HG03196 (cell line): Measurements from ENCODE around the gene KRT13.

ENCODE experiments used
- ATAC-seq: cut with Tn5 transposase; IDR thresholded peaks from one replicate; pipeline ENCODE4 v1.9.1; 2021; ENCODE audit not compliant: unreplicated experiment

KRT13 gene

GRCh38 chr17:41498276-41498675 is 7.1 kb downstream of the KRT13 start:
- ATAC-seq, result no peak

GRCh38 chr17:41496803-41497484 is 8.5 kb downstream of the KRT13 start:
- ATAC-seq, result no peak

- ATAC-seq, result no peak
Observed at GRCh38 chr17:41494524-41494923, 10.9 kb downstream of the KRT13 start.

- no peak for ATAC-seq
Observed at GRCh38 chr17:41492771-41493170, 12.6 kb downstream of the KRT13 start.

GRCh38 chr17:41492351-41492750 is 13.1 kb downstream of the KRT13 start:
- no peak for ATAC-seq

GRCh38 chr17:41491476-41491875 is 13.9 kb downstream of the KRT13 start:
- no peak for ATAC-seq

- ATAC-seq, result no peak
Observed at GRCh38 chr17:41490000-41490990, 15.1 kb downstream of the KRT13 start.

GRCh38 chr17:41489531-41489930 is 15.9 kb downstream of the KRT13 start, which contains the start of gene KRT36:
Gene KRT36 (minus strand): TSS chr17:41489910. CDS start chr17:41489864, 46 bp downstream.
- no peak for ATAC-seq

GRCh38 chr17:41486809-41487530 is 18.4 kb downstream of the KRT13 start:
- ATAC-seq, result no peak

- no peak for ATAC-seq
Observed at GRCh38 chr17:41486316-41486715, 19.1 kb downstream of the KRT13 start.

GRCh38 chr17:41484920-41485904 is 20.2 kb downstream of the KRT13 start:
- ATAC-seq, result no peak

GRCh38 chr17:41483991-41484826 is 21.2 kb downstream of the KRT13 start:
- no peak for ATAC-seq

GRCh38 chr17:41483531-41483930 is 21.9 kb downstream of the KRT13 start:
- no peak for ATAC-seq

- no peak for ATAC-seq
Observed at GRCh38 chr17:41481036-41481435, 24.4 kb downstream of the KRT13 start, which contains the start of gene KRT35. Gene KRT35 (minus strand): TSS chr17:41481151. CDS start chr17:41481097, 54 bp downstream.

GRCh38 chr17:41480581-41480980 is 24.8 kb downstream of the KRT13 start:
- no peak for ATAC-seq

GRCh38 chr17:41480136-41480535 is 25.3 kb downstream of the KRT13 start:
- no peak for ATAC-seq

- ATAC-seq, result no peak
Observed at GRCh38 chr17:41478237-41478636, 27.2 kb downstream of the KRT13 start.

GRCh38 chr17:41476866-41477815 is 28.3 kb downstream of the KRT13 start:
- no peak for ATAC-seq
